Measurements from ENCODE around the gene LPXN.
"Not testable (repeated sequence)": the region's sequence is repeated elsewhere in the genome, so short reads cannot be mapped to it uniquely, and the experiment has no call there.

Gene LPXN

DNA sequence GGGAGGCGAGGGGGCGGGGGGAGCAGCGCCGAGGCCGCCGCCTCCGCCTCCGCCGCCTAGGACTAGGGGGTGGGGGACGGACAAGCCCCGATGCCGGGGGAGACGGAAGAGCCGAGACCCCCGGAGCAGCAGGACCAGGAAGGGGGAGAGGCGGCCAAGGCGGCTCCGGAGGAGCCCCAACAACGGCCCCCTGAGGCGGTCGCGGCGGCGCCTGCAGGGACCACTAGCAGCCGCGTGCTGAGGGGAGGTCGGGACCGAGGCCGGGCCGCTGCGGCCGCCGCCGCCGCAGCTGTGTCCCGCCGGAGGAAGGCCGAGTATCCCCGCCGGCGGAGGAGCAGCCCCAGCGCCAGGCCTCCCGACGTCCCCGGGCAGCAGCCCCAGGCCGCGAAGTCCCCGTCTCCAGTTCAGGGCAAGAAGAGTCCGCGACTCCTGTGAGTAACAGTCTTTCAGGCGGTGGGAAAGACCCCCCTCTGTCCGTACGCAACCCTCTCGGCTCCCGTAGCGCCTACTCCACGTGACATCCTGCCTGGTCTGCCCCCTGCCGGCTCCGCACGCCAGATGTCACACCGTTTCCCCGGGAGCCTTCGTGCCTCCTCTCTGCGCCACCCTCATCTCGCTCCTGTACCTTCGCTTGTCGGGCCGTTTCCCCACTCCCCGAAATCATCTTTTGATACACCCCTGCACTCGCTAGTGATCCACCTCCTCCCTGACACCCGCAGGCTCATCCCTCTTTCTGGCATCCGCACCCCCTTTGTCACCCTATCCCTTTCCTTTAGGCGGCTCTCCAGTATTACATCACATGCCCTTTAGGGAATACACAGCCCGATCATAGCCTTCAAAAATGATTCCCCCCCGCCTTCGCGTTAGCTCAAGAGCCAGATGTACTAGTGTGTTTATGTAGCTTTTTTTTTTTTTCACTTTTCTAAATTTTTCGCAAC lies 3.8 kb upstream of the LPXN start:
- no peaks in the 10 kb centered on the region for H3K27me3 ChIP-seq (ENCODE audit: insufficient read depth, low read length)
- H2AFZ ChIP-seq (ENCODE audit: low read length, unreplicated experiment) = peak overlapping the region; percentile 78
- H3K4me1 ChIP-seq (ENCODE audit: control insufficient read depth, insufficient read depth, low read length, unreplicated experiment) = peaks cover 52% of the 10 kb centered on the region
- H3K27ac ChIP-seq (ENCODE audit: low read depth, low read length) = peak overlapping the region; percentile 96
- H3K79me2 ChIP-seq (ENCODE audit: control insufficient read depth, insufficient read depth, low read length, unreplicated experiment) = peaks cover 72% of the 10 kb centered on the region
- H3K36me3 ChIP-seq (ENCODE audit: insufficient read depth, low read length) = peaks cover under 1% of the 10 kb centered on the region; the same call in 1 of the 2 replicates
- peak overlapping the region; percentile 88 for H3K4me3 ChIP-seq (ENCODE audit: low read depth, low read length)

DNA sequence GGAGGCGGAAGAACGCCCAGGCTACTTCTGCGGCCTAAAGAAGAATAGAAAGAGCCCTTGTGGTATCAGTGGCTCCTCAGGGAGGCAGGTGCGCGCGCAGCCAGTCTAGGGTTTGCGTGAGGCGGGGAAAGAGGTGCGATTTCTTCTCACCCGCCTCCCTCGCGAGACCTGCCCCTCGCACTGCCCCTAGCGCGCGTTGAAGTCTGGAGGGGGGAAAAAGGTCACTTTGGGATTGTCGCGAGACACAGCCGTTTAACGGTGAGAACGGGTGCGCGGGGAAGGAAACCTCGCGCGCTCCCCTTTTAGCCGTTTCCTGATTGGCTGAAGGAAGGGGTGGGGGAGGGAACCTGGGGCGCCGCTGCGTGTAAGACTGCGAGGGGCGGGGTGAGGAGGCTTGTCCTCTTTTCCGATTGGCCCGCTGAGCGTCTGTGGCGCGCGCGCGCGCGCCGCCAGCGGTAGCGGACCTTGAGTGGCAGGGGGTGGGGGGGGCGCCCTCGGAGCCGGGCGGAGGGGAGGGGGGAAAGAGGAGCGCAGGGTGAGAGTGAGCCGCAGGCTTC lies 3.1 kb upstream of the LPXN start, which contains the start of gene ZFP91:
Gene ZFP91, plus strand, starts transcription at position 429 of the 557 bp plus-strand sequence. CDS start 219 bp downstream, outside the sequence.
- Histone ChIP-seq H3K4me1 (ENCODE audit: control insufficient read depth, insufficient read depth, low read length, unreplicated experiment) (peaks cover 59% of the 10 kb centered on the region), H3K27ac (ENCODE audit: low read depth, low read length) (peak within 1 kb of the TSS; percentile 99), H3K36me3 (ENCODE audit: insufficient read depth, low read length) (no peaks in the 10 kb centered on the region), H2AFZ (ENCODE audit: low read length, unreplicated experiment) (peak within 1 kb of the TSS; percentile 78), H3K79me2 (ENCODE audit: control insufficient read depth, insufficient read depth, low read length, unreplicated experiment) (peaks cover 69% of the 10 kb centered on the region), H3K4me3 (ENCODE audit: low read depth, low read length) (peak within 1 kb of the TSS; percentile 88), H3K27me3 (ENCODE audit: insufficient read depth, low read length) (no peaks in the 10 kb centered on the region)

DNA sequence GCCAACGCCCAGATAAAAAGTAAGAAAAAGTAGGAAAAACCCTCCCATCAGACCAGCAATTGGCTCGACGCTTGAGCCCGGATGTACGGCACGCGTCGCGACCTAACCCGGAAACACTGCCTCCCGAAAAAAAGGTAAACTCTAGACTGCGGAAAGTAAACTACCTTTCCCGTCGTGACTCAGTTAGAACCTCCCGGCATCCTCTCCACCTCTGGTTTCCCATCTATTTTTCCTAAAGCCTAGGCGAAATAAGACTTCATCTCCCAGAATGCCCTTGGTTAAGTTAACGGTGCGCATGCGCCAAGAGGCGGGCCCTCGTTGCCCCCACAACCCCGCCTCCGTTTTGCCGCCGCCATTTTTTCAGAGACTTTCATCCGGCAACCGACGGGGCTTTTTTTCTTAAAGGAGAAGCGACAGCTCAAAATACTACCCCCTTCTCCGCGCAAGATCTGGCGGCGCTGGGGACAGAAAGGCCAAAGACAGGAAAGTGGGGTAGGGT lies 2.5 kb upstream of the LPXN start:
- H3K36me3 ChIP-seq (ENCODE audit: insufficient read depth, low read length) = no peaks in the 10 kb centered on the region
- peak overlapping the region; percentile 88 for H3K4me3 ChIP-seq (ENCODE audit: low read depth, low read length)
- H3K79me2 ChIP-seq (ENCODE audit: control insufficient read depth, insufficient read depth, low read length, unreplicated experiment) = peaks cover 64% of the 10 kb centered on the region
- H2AFZ ChIP-seq (ENCODE audit: low read length, unreplicated experiment) = no peak overlapping the region
- no peaks in the 10 kb centered on the region for H3K27me3 ChIP-seq (ENCODE audit: insufficient read depth, low read length)
- peaks cover 55% of the 10 kb centered on the region for H3K4me1 ChIP-seq (ENCODE audit: control insufficient read depth, insufficient read depth, low read length, unreplicated experiment)
- peak overlapping the region; percentile 99 for H3K27ac ChIP-seq (ENCODE audit: low read depth, low read length)

DNA sequence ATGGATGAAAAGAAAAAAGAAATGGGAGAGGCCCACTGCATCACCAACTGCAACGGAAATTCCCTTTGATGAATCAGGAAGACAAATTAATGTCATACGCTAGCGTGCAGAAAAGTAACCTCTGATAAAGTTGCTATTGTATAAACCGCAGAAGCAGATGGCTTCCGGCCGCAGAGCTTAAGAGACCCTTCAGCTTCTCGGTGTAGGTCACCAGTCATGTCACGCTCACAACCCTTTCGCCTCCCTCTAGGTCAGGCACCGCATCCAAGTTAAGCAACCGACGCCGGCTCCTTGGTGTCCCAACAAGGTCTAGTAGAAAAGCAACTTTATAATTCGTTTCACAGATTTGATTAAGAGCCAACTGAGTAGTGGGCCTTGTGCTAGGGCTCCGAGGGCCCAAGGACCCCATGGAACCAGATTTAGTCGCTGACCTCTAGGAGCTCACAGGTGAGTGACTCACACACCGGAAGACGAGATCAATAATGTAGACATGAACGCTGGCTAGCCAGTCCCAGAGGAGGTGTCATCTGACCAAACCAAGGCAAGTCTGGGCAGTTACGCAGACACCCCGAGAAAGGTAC lies 2.0 kb upstream of the LPXN start:
- Histone ChIP-seq H3K4me3 (ENCODE audit: low read depth, low read length) (peak overlapping the region; percentile 88), H2AFZ (ENCODE audit: low read length, unreplicated experiment) (no peak overlapping the region), H3K27ac (ENCODE audit: low read depth, low read length) (peak overlapping the region; percentile 99), H3K36me3 (ENCODE audit: insufficient read depth, low read length) (no peaks in the 10 kb centered on the region), H3K79me2 (ENCODE audit: control insufficient read depth, insufficient read depth, low read length, unreplicated experiment) (peaks cover 61% of the 10 kb centered on the region), H3K4me1 (ENCODE audit: control insufficient read depth, insufficient read depth, low read length, unreplicated experiment) (peaks cover 49% of the 10 kb centered on the region), H3K27me3 (ENCODE audit: insufficient read depth, low read length) (no peaks in the 10 kb centered on the region)

DNA sequence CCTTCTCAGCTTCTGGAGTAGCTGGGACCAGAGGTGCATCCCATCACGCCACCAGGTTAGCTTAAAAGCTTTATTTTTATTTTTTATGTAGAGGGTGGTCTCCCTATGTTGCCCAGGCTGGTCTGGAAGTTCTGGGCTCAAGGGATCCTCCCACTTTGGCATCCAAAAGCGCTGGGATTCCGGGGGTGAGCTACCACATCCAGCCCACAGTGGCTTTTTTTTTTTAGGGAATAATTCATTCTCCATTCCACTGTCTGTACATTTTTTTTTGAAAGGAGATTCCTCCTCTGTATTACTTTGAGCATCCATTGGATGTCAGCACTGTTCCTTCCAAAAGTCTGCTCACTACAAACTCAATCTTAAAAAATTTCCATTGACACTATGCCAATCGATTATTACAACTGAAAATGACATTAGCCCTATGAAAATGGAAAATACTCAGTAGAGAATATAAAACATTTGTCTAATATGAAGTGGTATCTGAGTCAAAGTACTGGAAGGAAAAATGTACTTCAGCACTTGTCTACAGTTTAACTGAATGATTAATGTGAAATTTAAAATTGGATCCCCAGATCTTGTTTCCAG lies 1.3 kb upstream of the LPXN start:
- H3K36me3 ChIP-seq (ENCODE audit: insufficient read depth, low read length) = no peaks in the 10 kb centered on the region
- H2AFZ ChIP-seq (ENCODE audit: low read length, unreplicated experiment) = no peak overlapping the region
- peaks cover 47% of the 10 kb centered on the region for H3K4me1 ChIP-seq (ENCODE audit: control insufficient read depth, insufficient read depth, low read length, unreplicated experiment)
- peak overlapping the region; percentile 99 for H3K27ac ChIP-seq (ENCODE audit: low read depth, low read length)
- peak overlapping the region; percentile 88 for H3K4me3 ChIP-seq (ENCODE audit: low read depth, low read length)
- H3K79me2 ChIP-seq (ENCODE audit: control insufficient read depth, insufficient read depth, low read length, unreplicated experiment) = peaks cover 60% of the 10 kb centered on the region
- H3K27me3 ChIP-seq (ENCODE audit: insufficient read depth, low read length) = no peaks in the 10 kb centered on the region

DNA sequence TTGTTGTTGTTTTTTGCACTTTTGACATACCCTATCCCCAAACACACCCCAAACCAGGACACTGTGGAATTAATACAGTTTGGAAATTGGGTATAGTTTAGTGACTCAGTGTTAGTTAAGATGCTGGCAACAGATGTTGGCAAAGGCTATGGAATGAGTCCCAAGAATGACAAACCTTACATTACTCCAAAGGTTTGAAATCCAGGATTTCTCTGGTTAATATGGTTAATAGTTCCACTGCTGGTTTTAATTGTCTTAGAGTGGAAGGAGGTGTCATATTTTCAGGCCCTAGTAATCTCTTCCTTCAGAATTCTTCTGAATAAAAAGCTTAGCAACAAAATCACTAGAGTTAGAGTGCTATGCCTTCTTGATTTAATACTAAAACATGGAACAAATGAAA lies 775 bp downstream of the LPXN start:
- H3K79me2 ChIP-seq (ENCODE audit: control insufficient read depth, insufficient read depth, low read length, unreplicated experiment) = peaks cover 50% of the 10 kb centered on the region
- peaks cover 9% of the 10 kb centered on the region for H3K36me3 ChIP-seq (ENCODE audit: insufficient read depth, low read length)
- H3K27me3 ChIP-seq (ENCODE audit: insufficient read depth, low read length) = no peaks in the 10 kb centered on the region
- peak overlapping the region; percentile 99 for H3K27ac ChIP-seq (ENCODE audit: low read depth, low read length)
- peak overlapping the region; percentile 88 for H3K4me3 ChIP-seq (ENCODE audit: low read depth, low read length)
- peaks cover 41% of the 10 kb centered on the region for H3K4me1 ChIP-seq (ENCODE audit: control insufficient read depth, insufficient read depth, low read length, unreplicated experiment)
- H2AFZ ChIP-seq (ENCODE audit: low read length, unreplicated experiment) = peak overlapping the region; percentile 73

DNA sequence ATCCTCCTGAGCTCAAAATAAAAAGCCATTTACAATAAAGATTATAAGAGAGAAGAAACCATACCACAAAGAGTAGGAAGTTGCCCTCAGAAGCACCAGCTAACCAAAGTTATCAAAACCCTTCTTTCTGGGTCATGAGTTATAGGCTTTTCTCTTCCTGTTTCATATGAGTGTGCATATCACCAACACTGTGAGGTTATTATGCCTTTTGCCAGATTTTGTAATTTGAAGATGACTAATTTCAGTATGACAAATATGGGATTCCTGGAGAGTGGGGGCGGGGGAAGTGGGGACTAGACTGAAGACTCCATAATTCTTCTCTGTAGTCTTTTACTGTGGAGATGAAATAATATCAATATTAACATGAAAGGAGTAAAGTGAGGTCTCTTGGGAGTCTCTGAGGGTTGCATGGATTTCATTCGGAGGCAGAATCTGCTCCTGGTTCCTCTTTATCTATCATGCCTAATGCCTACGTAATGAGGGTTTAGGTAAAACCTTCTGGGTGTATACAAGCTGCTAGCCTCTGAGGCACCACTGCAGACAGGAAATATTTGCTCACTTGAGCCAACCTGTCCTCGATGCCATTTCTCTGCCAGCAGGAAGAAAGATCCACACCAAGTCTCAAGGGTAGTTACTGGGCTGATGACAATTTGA lies 2.1 kb downstream of the LPXN start:
- Histone ChIP-seq H3K27me3 (ENCODE audit: insufficient read depth, low read length) (no peaks in the 10 kb centered on the region), H3K27ac (ENCODE audit: low read depth, low read length) (peak overlapping the region; percentile 99), H3K36me3 (ENCODE audit: insufficient read depth, low read length) (peaks cover 13% of the 10 kb centered on the region), H3K4me1 (ENCODE audit: control insufficient read depth, insufficient read depth, low read length, unreplicated experiment) (peaks cover 41% of the 10 kb centered on the region), H2AFZ (ENCODE audit: low read length, unreplicated experiment) (no peak overlapping the region), H3K4me3 (ENCODE audit: low read depth, low read length) (peak overlapping the region; percentile 88), H3K79me2 (ENCODE audit: control insufficient read depth, insufficient read depth, low read length, unreplicated experiment) (peaks cover 47% of the 10 kb centered on the region)

DNA sequence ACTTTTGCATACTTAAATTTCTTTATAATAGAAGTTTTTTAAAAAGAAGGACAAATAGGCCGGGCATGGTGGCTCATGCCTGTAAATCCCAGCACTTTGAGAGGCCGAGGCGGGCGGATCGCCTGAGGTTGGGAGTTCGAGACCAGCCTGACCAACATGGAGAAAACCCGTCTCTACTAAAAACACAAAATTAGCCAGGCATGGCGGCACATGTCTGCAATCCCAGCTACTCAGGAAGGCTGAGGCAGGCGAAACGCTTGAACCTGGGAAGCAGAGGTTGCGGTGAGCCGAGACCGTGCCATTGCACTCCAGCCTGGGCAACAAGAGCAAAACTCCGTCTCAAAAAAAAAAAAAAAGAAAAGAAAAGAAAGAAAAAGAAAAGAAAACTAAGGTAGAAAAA lies 2.8 kb downstream of the LPXN start:
- not testable (repeated sequence) for H3K27me3 ChIP-seq (ENCODE audit: insufficient read depth, low read length); H2AFZ ChIP-seq (ENCODE audit: low read length, unreplicated experiment)
- H3K4me1 ChIP-seq (ENCODE audit: control insufficient read depth, insufficient read depth, low read length, unreplicated experiment) = peaks cover 41% of the 10 kb centered on the region
- H3K36me3 ChIP-seq (ENCODE audit: insufficient read depth, low read length) = peaks cover 13% of the 10 kb centered on the region
- peak overlapping the region; percentile 38 for H3K4me3 ChIP-seq (ENCODE audit: low read depth, low read length)
- H3K27ac ChIP-seq (ENCODE audit: low read depth, low read length) = peak overlapping the region; percentile 99
- H3K79me2 ChIP-seq (ENCODE audit: control insufficient read depth, insufficient read depth, low read length, unreplicated experiment) = peaks cover 47% of the 10 kb centered on the region

DNA sequence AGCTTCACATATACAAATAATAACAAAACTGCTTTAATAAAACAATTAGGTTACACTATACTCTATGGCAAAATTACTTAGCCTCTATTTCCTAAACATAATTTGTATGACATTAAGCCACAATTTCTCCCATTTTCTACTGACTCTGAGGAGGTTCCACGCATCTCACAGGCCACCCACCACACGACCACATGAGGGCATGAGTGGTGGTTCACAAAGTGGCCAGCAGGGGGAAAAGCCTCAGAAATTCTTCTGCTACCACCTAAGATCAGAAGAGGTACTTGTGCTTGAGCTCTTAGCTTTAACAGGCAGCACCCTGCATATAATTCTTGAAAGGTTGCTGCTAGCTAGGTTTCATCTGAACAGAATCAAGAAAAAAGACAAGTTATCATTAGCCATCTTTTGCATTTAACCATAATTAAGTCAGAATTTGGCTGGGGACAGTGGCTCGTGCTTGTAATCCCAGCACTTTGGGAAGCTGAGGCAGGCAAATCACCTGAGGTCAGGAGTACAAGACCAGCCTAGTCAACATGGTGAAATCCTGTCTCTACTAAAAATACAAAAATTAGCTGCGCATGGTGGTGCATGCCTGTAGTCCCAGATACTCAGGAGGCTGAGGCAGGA lies 7.7 kb downstream of the LPXN start:
- Histone ChIP-seq H3K4me1 (ENCODE audit: control insufficient read depth, insufficient read depth, low read length, unreplicated experiment) (peaks cover 8% of the 10 kb centered on the region), H3K79me2 (ENCODE audit: control insufficient read depth, insufficient read depth, low read length, unreplicated experiment) (peaks cover 22% of the 10 kb centered on the region), H3K27me3 (ENCODE audit: insufficient read depth, low read length) (no peaks in the 10 kb centered on the region), H3K36me3 (ENCODE audit: insufficient read depth, low read length) (peaks cover 16% of the 10 kb centered on the region), H2AFZ (ENCODE audit: low read length, unreplicated experiment) (no peak overlapping the region), H3K27ac (ENCODE audit: low read depth, low read length) (no peak overlapping the region), H3K4me3 (ENCODE audit: low read depth, low read length) (no peak overlapping the region)
